LNCaP clone FGC (cell line): ENCODE measurements around the gene CAD.
"Not testable (repeated sequence)": the region's sequence is repeated elsewhere in the genome, so short reads cannot be mapped to it uniquely, and the experiment has no call there.

Experiments used
- DNase-seq: peaks from one replicate; pipeline ENCODE4 v3.0.0-alpha.2; 2011; ENCODE audit warnings: low read depth
- H3K4me3 ChIP-seq: 2 replicates; pipeline ENCODE4 v1.5.1; 2011; ENCODE audit warnings: mild to moderate bottlenecking, low read depth, low read length, control low read depth
- CTCF ChIP-seq: IDR thresholded peaks from 2 replicates; pipeline ENCODE4 v1.5.1; 2012; ENCODE audit warnings: mild to moderate bottlenecking; ENCODE audit not compliant: control insufficient read depth, insufficient read depth; ENCODE audit errors: extremely low read depth

CAD gene

GRCh38 chr2:27189989-27190388 is 27.2 kb upstream of the CAD start:
- H3K4me3 ChIP-seq, result no peak overlapping the region
- TF ChIP-seq CTCF, result no peak
- no peak for DNase-seq

GRCh38 chr2:27191070-27191829 is 25.9 kb upstream of the CAD start:
- no peak overlapping the region for H3K4me3 ChIP-seq
- no peak for DNase-seq
- peak; percentile 53 for TF ChIP-seq CTCF

GRCh38 chr2:27194538-27195354 is 22.4 kb upstream of the CAD start:
- DNase-seq, result peak; percentile 65
- no peak for TF ChIP-seq CTCF

GRCh38 chr2:27195799-27196198 is 21.4 kb upstream of the CAD start:
- H3K4me3 ChIP-seq, DNase-seq: not testable (repeated sequence)

More at GRCh38 chr2:27194538-27195354, 22.4 kb upstream of the CAD start:
- no peak overlapping the region for H3K4me3 ChIP-seq

- H3K4me3 ChIP-seq, DNase-seq: not testable (repeated sequence)
Measured at GRCh38 chr2:27198068-27198467, 19.1 kb upstream of the CAD start.

- H3K4me3 ChIP-seq, result no peak overlapping the region
- TF ChIP-seq CTCF, result no peak
- no peak for DNase-seq
Measured at GRCh38 chr2:27198627-27199026, 18.5 kb upstream of the CAD start.

- H3K4me3 ChIP-seq, result no peak overlapping the region
- no peak for DNase-seq
- TF ChIP-seq CTCF, result no peak
Measured at GRCh38 chr2:27199241-27199640, 17.9 kb upstream of the CAD start.

- H3K4me3 ChIP-seq, result no peak overlapping the region
- DNase-seq, result no peak
- no peak for TF ChIP-seq CTCF
Measured at GRCh38 chr2:27201675-27202074, 15.5 kb upstream of the CAD start.
